ENCODE data around the gene FAM151B.
"Not testable (repeated sequence)": the region's sequence is repeated elsewhere in the genome, so short reads cannot be mapped to it uniquely, and the experiment has no call there.

FAM151B gene

GRCh38 chr5:80576383-80576782, 88.5 kb downstream of the FAM151B start:
- TF ChIP-seq EZH2 (optimal IDR thresholded peaks at IDR 0.05; ENCODE audit: low read depth, low read length): no peak
- TF ChIP-seq, protein P1, sequence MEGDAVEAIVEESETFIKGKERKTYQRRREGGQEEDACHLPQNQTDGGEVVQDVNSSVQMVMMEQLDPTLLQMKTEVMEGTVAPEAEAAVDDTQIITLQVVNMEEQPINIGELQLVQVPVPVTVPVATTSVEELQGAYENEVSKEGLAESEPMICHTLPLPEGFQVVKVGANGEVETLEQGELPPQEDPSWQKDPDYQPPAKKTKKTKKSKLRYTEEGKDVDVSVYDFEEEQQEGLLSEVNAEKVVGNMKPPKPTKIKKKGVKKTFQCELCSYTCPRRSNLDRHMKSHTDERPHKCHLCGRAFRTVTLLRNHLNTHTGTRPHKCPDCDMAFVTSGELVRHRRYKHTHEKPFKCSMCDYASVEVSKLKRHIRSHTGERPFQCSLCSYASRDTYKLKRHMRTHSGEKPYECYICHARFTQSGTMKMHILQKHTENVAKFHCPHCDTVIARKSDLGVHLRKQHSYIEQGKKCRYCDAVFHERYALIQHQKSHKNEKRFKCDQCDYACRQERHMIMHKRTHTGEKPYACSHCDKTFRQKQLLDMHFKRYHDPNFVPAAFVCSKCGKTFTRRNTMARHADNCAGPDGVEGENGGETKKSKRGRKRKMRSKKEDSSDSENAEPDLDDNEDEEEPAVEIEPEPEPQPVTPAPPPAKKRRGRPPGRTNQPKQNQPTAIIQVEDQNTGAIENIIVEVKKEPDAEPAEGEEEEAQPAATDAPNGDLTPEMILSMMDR (IDR thresholded peaks at IDR 0.05; ENCODE audit: low read length): no peak
- no peak for TF ChIP-seq EZH2phosphoT487 (IDR thresholded peaks at IDR 0.05; ENCODE audit: low read length)
- H3K27me3 ChIP-seq (replicated peaks; ENCODE audit: insufficient read depth, low read length): no peaks in the 10 kb centered on the region
- H3K4me1 ChIP-seq (ENCODE audit: low read length): no peaks in the 10 kb centered on the region
- H3K9ac ChIP-seq (ENCODE audit: low read length): no peak overlapping the region
- H3F3A ChIP-seq (ENCODE audit: insufficient read depth, low read length): no peaks in the 10 kb centered on the region
- no peaks in the 10 kb centered on the region for H3K36me3 ChIP-seq (replicated peaks; ENCODE audit: insufficient read depth, low read length)
- no peak overlapping the region for H3K4me2 ChIP-seq (ENCODE audit: low read depth, low read length)
- no peaks in the 10 kb centered on the region for H3K79me2 ChIP-seq (ENCODE audit: low read length)
- H4K20me1 ChIP-seq (ENCODE audit: insufficient read depth, low read length): no peaks in the 10 kb centered on the region
- H3K27ac ChIP-seq (ENCODE audit: low read length): no peak overlapping the region
- H3K9me2 ChIP-seq (replicated peaks; ENCODE audit: insufficient read depth, low read length): no peaks in the 10 kb centered on the region
- no peak for DNase-seq
- no peaks in the 10 kb centered on the region for H3K9me3 ChIP-seq (replicated peaks; ENCODE audit: insufficient read depth, low read length)
- H2AFZ ChIP-seq (ENCODE audit: low read length): no peak overlapping the region
- H3K4me3 ChIP-seq (ENCODE audit: low read length): no peak overlapping the region

DNA sequence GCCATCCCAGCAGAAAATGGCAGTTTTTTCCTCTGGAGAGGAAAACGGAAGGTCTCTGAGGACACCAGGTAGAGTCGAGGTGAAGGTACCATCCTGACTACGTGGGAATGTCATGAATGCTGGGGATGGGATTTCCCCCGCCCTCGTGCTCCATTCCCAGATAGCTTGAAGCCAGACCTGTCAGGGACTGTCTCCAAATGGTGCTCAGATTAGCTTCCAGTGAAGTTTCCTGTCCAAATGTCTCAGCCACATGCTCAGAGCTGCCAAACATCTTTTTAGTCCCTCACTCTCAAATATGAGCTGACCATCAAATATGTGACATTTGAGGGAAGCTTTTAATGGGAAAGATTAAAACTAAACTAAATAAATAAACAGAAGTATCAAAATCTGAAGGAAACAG, 89.8 kb downstream of the FAM151B start:
- Histone ChIP-seq H3K9me2 (replicated peaks; ENCODE audit: insufficient read depth, low read length) (no peaks in the 10 kb centered on the region), H3F3A (ENCODE audit: insufficient read depth, low read length) (no peaks in the 10 kb centered on the region), H3K27me3 (replicated peaks; ENCODE audit: insufficient read depth, low read length) (no peaks in the 10 kb centered on the region), H3K36me3 (replicated peaks; ENCODE audit: insufficient read depth, low read length) (no peaks in the 10 kb centered on the region), H3K79me2 (ENCODE audit: low read length) (no peaks in the 10 kb centered on the region), H4K20me1 (ENCODE audit: insufficient read depth, low read length) (no peaks in the 10 kb centered on the region), H3K9ac (ENCODE audit: low read length) (no peak overlapping the region), H3K9me3 (replicated peaks; ENCODE audit: insufficient read depth, low read length) (no peaks in the 10 kb centered on the region), H3K4me3 (ENCODE audit: low read length) (no peak overlapping the region), H3K4me2 (ENCODE audit: low read depth, low read length) (no peak overlapping the region), H3K4me1 (ENCODE audit: low read length) (no peaks in the 10 kb centered on the region), H2AFZ (ENCODE audit: low read length) (no peak overlapping the region), H3K27ac (ENCODE audit: low read length) (no peak overlapping the region)
- no peak for TF ChIP-seq EZH2 (optimal IDR thresholded peaks at IDR 0.05; ENCODE audit: low read depth, low read length)
- TF ChIP-seq EZH2phosphoT487 (IDR thresholded peaks at IDR 0.05; ENCODE audit: low read length): no peak
- TF ChIP-seq, protein P1 (IDR thresholded peaks at IDR 0.05; ENCODE audit: low read length): no peak
- DNase-seq: no peak

GRCh38 chr5:80579050-80579449, 91.2 kb downstream of the FAM151B start:
- Histone ChIP-seq H3K79me2 (ENCODE audit: low read length) (no peaks in the 10 kb centered on the region), H3K4me3 (ENCODE audit: low read length) (no peak overlapping the region), H4K20me1 (ENCODE audit: insufficient read depth, low read length) (no peaks in the 10 kb centered on the region), H3K4me2 (ENCODE audit: low read depth, low read length) (no peak overlapping the region), H3K27ac (ENCODE audit: low read length) (no peak overlapping the region), H3K9me2 (replicated peaks; ENCODE audit: insufficient read depth, low read length) (no peaks in the 10 kb centered on the region), H3K9me3 (replicated peaks; ENCODE audit: insufficient read depth, low read length) (no peaks in the 10 kb centered on the region), H3K36me3 (replicated peaks; ENCODE audit: insufficient read depth, low read length) (no peaks in the 10 kb centered on the region), H3K9ac (ENCODE audit: low read length) (no peak overlapping the region), H3K27me3 (replicated peaks; ENCODE audit: insufficient read depth, low read length) (no peaks in the 10 kb centered on the region), H3F3A (ENCODE audit: insufficient read depth, low read length) (no peaks in the 10 kb centered on the region), H3K4me1 (ENCODE audit: low read length) (no peaks in the 10 kb centered on the region), H2AFZ (ENCODE audit: low read length) (no peak overlapping the region)
- TF ChIP-seq, protein P1 (IDR thresholded peaks at IDR 0.05; ENCODE audit: low read length): no peak
- TF ChIP-seq EZH2 (optimal IDR thresholded peaks at IDR 0.05; ENCODE audit: low read depth, low read length) (no peak), EZH2phosphoT487 (IDR thresholded peaks at IDR 0.05; ENCODE audit: low read length) (no peak)
- DNase-seq: no peak

DNA sequence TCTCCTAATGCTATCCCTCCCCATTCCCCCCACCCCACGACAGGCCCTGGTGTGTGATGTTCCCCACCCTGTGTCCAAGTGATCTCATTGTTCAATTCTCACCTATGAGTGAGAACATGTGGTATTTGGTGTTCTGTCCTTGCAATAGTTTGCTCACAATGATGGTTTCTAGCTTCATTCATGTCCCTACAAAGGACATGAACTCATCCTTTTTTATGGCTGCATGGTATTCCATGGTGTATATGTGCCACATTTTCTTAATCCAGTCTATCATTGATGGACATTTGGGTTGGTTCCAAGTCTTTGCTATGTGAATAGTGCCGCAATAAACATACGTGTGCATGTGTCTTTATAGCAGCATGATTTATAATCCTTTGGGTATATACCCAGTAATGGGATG, 92.4 kb downstream of the FAM151B start:
- DNase-seq: not testable (repeated sequence)

More for the DNA sequence above, 92.4 kb downstream of the FAM151B start:
- not testable (repeated sequence) for H3F3A ChIP-seq (ENCODE audit: insufficient read depth, low read length); H3K4me1 ChIP-seq (ENCODE audit: low read length); H3K27me3 ChIP-seq (replicated peaks; ENCODE audit: insufficient read depth, low read length); H3K4me2 ChIP-seq (ENCODE audit: low read depth, low read length); H4K20me1 ChIP-seq (ENCODE audit: insufficient read depth, low read length); H3K9me2 ChIP-seq (replicated peaks; ENCODE audit: insufficient read depth, low read length); H3K27ac ChIP-seq (ENCODE audit: low read length); H3K4me3 ChIP-seq (ENCODE audit: low read length); H3K36me3 ChIP-seq (replicated peaks; ENCODE audit: insufficient read depth, low read length); H2AFZ ChIP-seq (ENCODE audit: low read length); H3K9ac ChIP-seq (ENCODE audit: low read length); H3K9me3 ChIP-seq (replicated peaks; ENCODE audit: insufficient read depth, low read length); H3K79me2 ChIP-seq (ENCODE audit: low read length)

All from MM.1S (cell line).